AG09319 (cell line): ENCODE results near the gene CHI3L2.
"Not testable (repeated sequence)": the region's sequence is repeated elsewhere in the genome, so short reads cannot be mapped to it uniquely, and the experiment has no call there.

Source experiments
- DNase-seq: peaks from one replicate; pipeline ENCODE4 v3.0.0-alpha.2; 2010; ENCODE audit warnings: low read depth; ENCODE audit errors: extremely low read depth
- TF ChIP-seq, protein P1 (sequence below): IDR thresholded peaks from 2 replicates; pipeline ENCODE4 v1.5.1; 2011; ENCODE audit warnings: low read depth, mild to moderate bottlenecking, inconsistent platforms, low read length, moderate library complexity

CHI3L2 gene

GRCh38 chr1:111211921-111212320 is 15.6 kb upstream of the CHI3L2 start:
- TF ChIP-seq, protein P1, sequence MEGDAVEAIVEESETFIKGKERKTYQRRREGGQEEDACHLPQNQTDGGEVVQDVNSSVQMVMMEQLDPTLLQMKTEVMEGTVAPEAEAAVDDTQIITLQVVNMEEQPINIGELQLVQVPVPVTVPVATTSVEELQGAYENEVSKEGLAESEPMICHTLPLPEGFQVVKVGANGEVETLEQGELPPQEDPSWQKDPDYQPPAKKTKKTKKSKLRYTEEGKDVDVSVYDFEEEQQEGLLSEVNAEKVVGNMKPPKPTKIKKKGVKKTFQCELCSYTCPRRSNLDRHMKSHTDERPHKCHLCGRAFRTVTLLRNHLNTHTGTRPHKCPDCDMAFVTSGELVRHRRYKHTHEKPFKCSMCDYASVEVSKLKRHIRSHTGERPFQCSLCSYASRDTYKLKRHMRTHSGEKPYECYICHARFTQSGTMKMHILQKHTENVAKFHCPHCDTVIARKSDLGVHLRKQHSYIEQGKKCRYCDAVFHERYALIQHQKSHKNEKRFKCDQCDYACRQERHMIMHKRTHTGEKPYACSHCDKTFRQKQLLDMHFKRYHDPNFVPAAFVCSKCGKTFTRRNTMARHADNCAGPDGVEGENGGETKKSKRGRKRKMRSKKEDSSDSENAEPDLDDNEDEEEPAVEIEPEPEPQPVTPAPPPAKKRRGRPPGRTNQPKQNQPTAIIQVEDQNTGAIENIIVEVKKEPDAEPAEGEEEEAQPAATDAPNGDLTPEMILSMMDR = no peak
- DNase-seq = no peak

DNA sequence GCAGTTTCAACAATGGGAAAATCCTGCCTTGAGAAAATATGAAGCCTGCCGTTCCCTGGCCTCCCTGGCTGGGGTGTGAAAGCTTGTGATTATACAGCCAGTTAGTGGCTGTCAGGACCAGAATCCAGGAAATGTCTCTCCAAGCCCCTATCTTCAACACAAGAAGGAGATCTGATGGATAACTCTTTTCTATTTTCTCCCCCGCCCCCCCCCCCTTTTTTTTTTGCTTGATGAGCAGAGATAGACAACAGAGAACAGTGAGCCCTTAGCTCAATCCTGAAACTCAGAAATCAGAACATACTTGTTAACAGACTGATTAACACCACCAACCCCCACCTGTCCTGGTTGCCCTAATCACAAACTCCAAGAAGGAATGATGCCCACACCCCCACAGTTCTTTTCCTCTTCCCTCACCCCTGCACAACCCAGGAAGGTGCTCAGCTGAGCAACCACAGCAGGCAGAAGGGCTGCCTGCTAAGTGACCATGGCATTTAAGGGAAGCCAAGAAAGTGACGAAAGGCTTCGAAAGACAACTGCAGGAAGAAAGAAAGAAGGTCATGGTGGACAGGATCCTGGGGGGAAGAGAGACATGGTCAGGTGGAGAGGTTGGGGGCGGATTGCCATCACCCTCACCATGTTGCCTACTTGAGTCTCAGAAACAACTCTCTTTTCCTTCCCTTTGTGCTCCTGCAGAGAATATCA is 14.7 kb upstream of the CHI3L2 start:
- no peak for DNase-seq
- TF ChIP-seq, protein P1 = no peak

DNA sequence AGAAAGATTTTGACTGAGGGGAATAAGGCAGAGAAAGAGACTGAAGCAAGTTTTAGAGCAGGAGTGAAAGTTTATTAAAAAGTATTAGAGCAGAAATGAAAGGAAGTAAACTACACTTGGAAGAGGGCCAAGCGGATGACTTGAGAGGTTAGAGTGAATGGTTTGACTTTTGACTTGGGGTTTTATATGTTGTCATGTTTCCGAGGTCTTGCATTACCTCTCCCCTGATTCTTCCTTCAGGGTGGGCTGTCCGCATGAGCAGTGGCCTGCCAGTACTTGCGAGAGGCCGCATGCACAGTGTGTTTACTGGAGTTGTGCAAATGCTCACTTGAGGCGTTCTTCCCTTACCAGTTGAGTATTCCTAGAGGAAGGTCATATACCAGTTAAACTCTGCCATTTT is 14.1 kb upstream of the CHI3L2 start:
- no peak for DNase-seq
- TF ChIP-seq, protein P1 = no peak

- no peak for DNase-seq
- TF ChIP-seq, protein P1 = no peak
These were observed 13.3 kb upstream of the CHI3L2 start for GRCh38 chr1:111214074-111214801.

GRCh38 chr1:111214884-111215283 is 12.6 kb upstream of the CHI3L2 start:
- TF ChIP-seq, protein P1 = no peak
- DNase-seq = no peak

GRCh38 chr1:111215285-111215684 is 12.2 kb upstream of the CHI3L2 start:
- DNase-seq = not testable (repeated sequence)

DNA sequence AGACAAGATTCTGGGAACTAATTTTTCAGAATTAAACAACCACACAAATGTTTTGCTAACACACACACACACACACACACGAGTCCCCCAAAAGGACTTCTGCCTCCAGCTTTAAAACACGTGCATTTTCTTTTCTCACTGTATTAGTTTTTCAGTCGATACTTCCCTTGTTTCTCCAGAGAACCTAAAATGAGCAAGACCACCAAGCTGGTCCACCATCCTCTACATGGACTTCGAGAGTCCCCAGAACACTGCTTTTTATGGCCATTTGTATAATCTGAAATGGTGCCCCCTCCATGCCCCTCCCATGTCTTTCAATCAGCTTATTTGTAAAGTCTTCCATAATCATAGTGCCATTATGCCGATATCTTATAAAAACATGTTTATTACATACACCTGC is 10.8 kb upstream of the CHI3L2 start:
- DNase-seq = no peak
- TF ChIP-seq, protein P1 = no peak
